Endothelial cell of umbilical vein (primary cell): Measurements from ENCODE around the gene POLR3B. TPM values are rescaled to one million over a fixed set of nuclear protein-coding genes. Genes with fewer than 3 reads are reported as not detected.
A peak's percentile ranks its signal among the peaks of the same experiment; 100 is the strongest.

ENCODE experiments used
- BruUV-seq: library from RNA; stranded (reverse); fragments of 400-500 nt; replicated peaks from 2 replicates; lab custom pipeline; 2021; lab: Mats Ljungman, UMichigan
- CTCF ChIA-PET: fragments of 300-600, 350-600 bp; sonication (Branson Sonifier 250); formaldehyde crosslinking; loops from one replicate; lab custom pipeline; 2021; ENCODE audit warnings: antibody characterized with exemption, inconsistent platforms; lab: Charles Lee
- POLR2A ChIA-PET: fragments of 300-600, 350-600 bp; sonication (Branson Sonifier 250); formaldehyde crosslinking; loops from one replicate; lab custom pipeline; 2021; ENCODE audit warnings: antibody characterized with exemption, inconsistent platforms; lab: Charles Lee
- DNase-seq: peaks from one replicate; pipeline ENCODE4 v3.0.0-alpha.2; 2011; ENCODE audit warnings: low read depth, low spot score
- FAIRE-seq: peaks from 2 replicates; lab custom pipeline; 2011; peaks lifted over from hg19 to GRCh38; lab: Jason Lieb, UNC
- H2AFZ ChIP-seq: 2 replicates; pipeline ENCODE4 v1.6.0; 2012; ENCODE audit warnings: low read depth, low read length, control low read depth, inconsistent platforms
- H3K27ac ChIP-seq: 2 replicates; pipeline ENCODE4 v1.5.1; 2011; ENCODE audit warnings: low read depth, mild to moderate bottlenecking, control low read depth, low read length, moderate library complexity; ENCODE audit not compliant: insufficient read depth
- H3K27me3 ChIP-seq, 2 experiments: 2 replicates each; pipeline versions ENCODE4 v1.6.0 to v1.6.1; 2011; ENCODE audit warnings: low read length in 2 of 2, mixed read lengths in 1 of 2; ENCODE audit not compliant: control insufficient read depth in 2 of 2, insufficient read depth in 2 of 2
- H3K36me3 ChIP-seq, 2 experiments: 2 replicates in 1 of 2; 3 replicates in 1 of 2; pipeline ENCODE4 v1.5.1; 2011; ENCODE audit warnings: low read length in 2 of 2, mild to moderate bottlenecking in 1 of 2, moderate library complexity in 1 of 2; ENCODE audit not compliant: control insufficient read depth in 2 of 2, insufficient read depth in 2 of 2; ENCODE audit errors: extremely low read depth in 1 of 2
- H3K4me1 ChIP-seq: 3 replicates; pipeline ENCODE4 v1.5.1; 2011; ENCODE audit warnings: mild to moderate bottlenecking, low read length; ENCODE audit not compliant: control insufficient read depth, insufficient read depth; ENCODE audit errors: extremely low read depth
- H3K4me2 ChIP-seq: 2 replicates; pipeline ENCODE4 v1.6.1; 2011; ENCODE audit warnings: low read length, control low read depth, mixed read lengths; ENCODE audit not compliant: insufficient read depth
- H3K4me3 ChIP-seq, 3 experiments: fragments of 200-600 bp in 1 of 3; sonication (generic), shearing (Covaris generic) in 1 of 3; replicated peaks in 1 of 3; 2 replicates each; pipeline ENCODE4 v1.5.1; 2011 to 2016; ENCODE audit warnings: control low read depth in 3 of 3, low read length in 3 of 3, mild to moderate bottlenecking in 2 of 3, inconsistent platforms in 1 of 3, low read depth in 1 of 3, moderate library complexity in 1 of 3; ENCODE audit not compliant: insufficient read depth in 1 of 3
- H3K79me2 ChIP-seq: 2 replicates; pipeline ENCODE4 v1.6.0; 2012; ENCODE audit warnings: low read length, inconsistent platforms; ENCODE audit not compliant: control insufficient read depth, insufficient read depth
- H3K9ac ChIP-seq: replicated peaks from 2 replicates; pipeline ENCODE3; 2011; ENCODE audit warnings: low read length, control low read depth; ENCODE audit not compliant: insufficient read depth; ENCODE audit errors: extremely low read depth
- H3K9me1 ChIP-seq: replicated peaks from 3 replicates; pipeline ENCODE4 v1.6.0; 2011; ENCODE audit warnings: mild to moderate bottlenecking, low read length; ENCODE audit not compliant: control insufficient read depth, insufficient read depth; ENCODE audit errors: extremely low read depth
- H3K9me3 ChIP-seq: replicated peaks from 2 replicates; pipeline ENCODE4 v1.5.1; 2012; ENCODE audit warnings: low read length, inconsistent platforms; ENCODE audit not compliant: control insufficient read depth, insufficient read depth
- H4K20me1 ChIP-seq: replicated peaks from 2 replicates; pipeline ENCODE3; 2011; ENCODE audit warnings: mild to moderate bottlenecking, low read length; ENCODE audit not compliant: control insufficient read depth, insufficient read depth; ENCODE audit errors: extremely low read depth
- CTCF ChIP-seq, 2 donors: IDR thresholded peaks; 1 replicate in 1 of 2; 2 replicates in 1 of 2; pipeline ENCODE4 v1.5.1; 2011; ENCODE audit warnings: low read length in 2 of 2, mild to moderate bottlenecking in 2 of 2, moderate library complexity in 2 of 2, control low read depth in 1 of 2, inconsistent platforms in 1 of 2, low read depth in 1 of 2; ENCODE audit not compliant: insufficient read depth in 1 of 2; ENCODE audit errors: extremely low read depth in 1 of 2
- EZH2 ChIP-seq: IDR thresholded peaks from 2 replicates; pipeline ENCODE4 v1.6.1; 2012; ENCODE audit warnings: borderline replicate concordance, low read depth, mild to moderate bottlenecking, moderate library complexity, low read length, inconsistent platforms; ENCODE audit not compliant: severe bottlenecking
- FOS ChIP-seq: IDR thresholded peaks from 2 replicates; pipeline ENCODE4 v1.6.1; 2011; ENCODE audit warnings: mild to moderate bottlenecking, low read length, moderate library complexity, borderline replicate concordance; ENCODE audit not compliant: insufficient read depth
- GATA2 ChIP-seq: IDR thresholded peaks from 2 replicates; pipeline ENCODE4 v1.7.0; 2011; ENCODE audit warnings: low read depth, mild to moderate bottlenecking, moderate library complexity, mixed read lengths, low read length; ENCODE audit not compliant: insufficient read length, insufficient read depth
- JUN ChIP-seq: IDR thresholded peaks from 2 replicates; pipeline ENCODE4 v1.6.1; 2011; ENCODE audit warnings: borderline replicate concordance, low read depth; ENCODE audit not compliant: insufficient read length, insufficient read depth
- MYC ChIP-seq: IDR thresholded peaks from one replicate; pipeline ENCODE4 v1.6.1; 2011; ENCODE audit warnings: mild to moderate bottlenecking, low read depth, low read length
- POLR2A ChIP-seq: IDR thresholded peaks from 2 replicates; pipeline ENCODE4 v1.6.1; 2012; ENCODE audit warnings: low read depth, mild to moderate bottlenecking, control low read depth, low read length
- POLR2AphosphoS5 ChIP-seq: IDR thresholded peaks from 2 replicates; pipeline ENCODE4 v1.6.1; 2012; ENCODE audit warnings: low read depth, mild to moderate bottlenecking, control low read depth, low read length, moderate library complexity; ENCODE audit not compliant: insufficient read depth
- dilution Hi-C: fragments of 300-500 bp; cut with MboI; formaldehyde crosslinking; loops from one replicate; pipeline ENCODE4 v1.15.0; 2019; ENCODE audit warnings: low sequenced_read_pairs; ENCODE audit not compliant: extremely low pct_ligation_motif_present
- intact Hi-C: fragments of 100-400 bp; cut with micrococcal nuclease; formaldehyde crosslinking; loops from one replicate; pipeline ENCODE4 v1.10.0; 2022
- polyA plus RNA-seq, 4 experiments: library from polyadenylated mRNA; depleted of rRNA in 3 of 4; stranded (reverse) in 3 of 4; unstranded in 1 of 4; fragments of >200 nt; gene quantifications; 2 replicates each; pipeline versions ENCODE4 v1.2.1 to v1.2.3, GENCODE V29; 2011 to 2012; ENCODE audit warnings: missing spikeins in 1 of 4
- total RNA-seq: library from RNA; stranded (reverse); gene quantifications from 2 replicates; pipeline ENCODE4 v1.2.3, GENCODE V29; 2021
- TF ChIP-seq, protein P1 (sequence below): IDR thresholded peaks from 2 replicates; pipeline ENCODE4 v1.6.1; 2011; ENCODE audit not compliant: insufficient read depth, insufficient read length

The POLR3B gene
- total and polyA plus RNA-seq, 2 donors (not counting 3 experiments of a cell fraction or from before 2014, with no cell fraction given): 6.0 to 12.3 TPM

DNA sequence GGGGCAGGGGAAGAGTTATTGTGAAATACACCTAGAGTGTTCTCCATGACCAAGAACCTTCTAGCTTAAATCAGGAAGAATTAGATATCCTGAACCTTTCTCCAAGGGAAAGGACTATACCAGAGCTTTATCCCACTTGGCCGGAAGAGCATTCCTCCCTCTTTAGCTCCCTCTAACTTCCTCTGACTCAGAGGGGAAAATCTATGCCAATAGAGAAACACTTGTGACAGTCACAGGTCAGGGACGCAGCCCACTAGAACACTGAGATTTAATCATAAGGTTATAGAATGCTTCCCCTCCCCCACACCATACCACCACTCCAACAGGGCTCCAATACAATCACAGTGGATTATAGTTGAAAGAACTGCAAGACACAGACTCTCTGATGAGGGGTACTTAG, 169.8 kb downstream of the POLR3B start:
- intact Hi-C loops: no loop called here
- H3K27me3 ChIP-seq: no peaks in the 10 kb centered on the region
- H3K4me3 ChIP-seq: no peak overlapping the region
- H3K9ac ChIP-seq: no peak overlapping the region
- H2AFZ ChIP-seq: no peak overlapping the region
- no peak overlapping the region for H3K4me2 ChIP-seq
- FAIRE-seq (peak; percentile 60), DNase-seq (peak; percentile 16)
- CTCF ChIA-PET: interaction anchor here (0.6 to 1.5 kb wide), 2 partner anchors 15 to 315 kb away, joined by 3 read pairs; no protein-coding TSS in a partner anchor
- H3K9me1 ChIP-seq: no peaks in the 10 kb centered on the region
- H3K27ac ChIP-seq: no peak overlapping the region
- H3K79me2 ChIP-seq: no peaks in the 10 kb centered on the region
- BruUV-seq: no TSS peak
- POLR2A ChIA-PET: no interaction called here
- H3K4me1 ChIP-seq: peaks cover 7% of the 10 kb centered on the region
- H4K20me1 ChIP-seq: no peaks in the 10 kb centered on the region
- dilution Hi-C loops: no loop called here
- no peaks in the 10 kb centered on the region for H3K36me3 ChIP-seq
- H3K9me3 ChIP-seq: no peaks in the 10 kb centered on the region
- no peak for TF ChIP-seq MYC
- peak; percentile 38 for TF ChIP-seq GATA2
- no peak for TF ChIP-seq POLR2A
- TF ChIP-seq, protein P1, sequence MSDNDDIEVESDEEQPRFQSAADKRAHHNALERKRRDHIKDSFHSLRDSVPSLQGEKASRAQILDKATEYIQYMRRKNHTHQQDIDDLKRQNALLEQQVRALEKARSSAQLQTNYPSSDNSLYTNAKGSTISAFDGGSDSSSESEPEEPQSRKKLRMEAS: no peak
- no peak for TF ChIP-seq EZH2

GRCh38 chr12:106541201-106541600, 183.7 kb downstream of the POLR3B start:
- Histone ChIP-seq H3K9ac (no peak overlapping the region), H3K79me2 (no peaks in the 10 kb centered on the region), H3K36me3 (no peaks in the 10 kb centered on the region), H4K20me1 (no peaks in the 10 kb centered on the region), H3K9me1 (no peaks in the 10 kb centered on the region), H3K4me3 (no peak overlapping the region), H3K27me3 (peaks cover 0 to 3% of the 10 kb centered on the region in 2 experiments), H3K9me3 (no peaks in the 10 kb centered on the region), H3K4me1 (no peaks in the 10 kb centered on the region), H3K4me2 (no peak overlapping the region), H2AFZ (no peak overlapping the region), H3K27ac (no peak overlapping the region)
- POLR2A ChIA-PET: no interaction called here
- FAIRE-seq (no peak), DNase-seq (no peak)
- no TSS peak for BruUV-seq
- CTCF ChIA-PET: no interaction called here
- TF ChIP-seq POLR2AphosphoS5 (no peak), GATA2 (no peak), POLR2A (no peak), MYC (no peak), CTCF (IDR thresholded peaks at IDR 0.05; ENCODE audit: extremely low read depth in 1 of 2, insufficient read depth in 1 of 2, low read depth in 1 of 2, low read length in 2 of 2) (no peak), JUN (no peak), EZH2 (no peak), FOS (no peak)
- TF ChIP-seq, protein P1: no peak
- dilution Hi-C loops (no loop called here), intact Hi-C loops (no loop called here)
